OCI-LY3 (cell line): ENCODE measurements around the gene SHISA7.

Experiments
- CTCF ChIP-seq: fragments of 200-600, 300-600 bp; sonication (generic); IDR thresholded peaks from 2 replicates; pipeline ENCODE4 v1.5.1; 2014; ENCODE audit warnings: antibody characterized with exemption, low read length, low read depth
- EZH2phosphoT487 ChIP-seq: fragments of 200-600 bp; shearing (Covaris generic); IDR thresholded peaks from 2 replicates; pipeline ENCODE4 v1.6.1; 2018; ENCODE audit warnings: antibody characterized with exemption, mixed run types, low read depth

DNA sequence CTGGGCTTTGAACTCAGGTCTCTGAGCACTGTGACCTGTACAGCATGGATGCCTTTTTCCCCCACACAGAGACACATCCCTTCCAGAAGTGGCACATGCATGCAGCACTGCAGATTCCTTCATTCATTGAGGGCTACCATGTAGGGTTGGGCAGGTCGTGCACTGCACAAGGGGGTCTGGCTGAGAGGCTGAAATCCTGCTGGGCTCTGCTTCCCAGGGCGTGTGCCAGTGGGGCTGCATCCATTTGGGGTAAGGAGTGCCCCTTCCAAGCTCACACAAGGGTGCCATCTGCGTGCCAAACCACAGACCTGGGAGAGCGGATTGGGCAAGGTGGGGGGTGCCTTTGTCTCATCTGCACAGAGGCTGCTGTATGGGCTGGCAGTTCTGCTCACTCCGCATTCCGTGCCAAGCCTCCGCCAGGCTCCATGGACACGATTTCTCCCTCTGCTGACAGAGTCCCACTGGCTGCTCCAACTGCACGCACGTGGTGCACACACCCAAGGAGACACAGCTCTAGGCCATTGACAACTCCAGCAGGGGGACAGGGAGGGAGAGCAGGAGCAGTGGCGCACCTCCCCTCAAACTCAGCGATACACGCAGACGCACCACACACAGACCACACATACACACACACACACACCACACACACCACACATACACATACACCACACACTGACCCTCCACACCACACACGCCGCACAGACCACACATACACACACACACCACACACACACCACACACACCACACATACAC is 4.5 kb upstream of the SHISA7 start:
- TF ChIP-seq CTCF (no peak), EZH2phosphoT487 (no peak)
